COLO668 (cell line): ENCODE data around the gene SRP68.
"Not testable (repeated sequence)": the region's sequence is repeated elsewhere in the genome, so short reads cannot be mapped to it uniquely, and the experiment has no call there.

Source experiments
- DNase-seq: peaks from one replicate; lab custom pipeline; 2025; ENCODE audit not compliant: unreplicated experiment; lab: John Stamatoyannopoulos, UW

SRP68 gene

GRCh38 chr17:76089680-76090516 lies 17.6 kb upstream of the SRP68 start:
- DNase-seq = no peak

- no peak for DNase-seq
Measured at GRCh38 chr17:76088868-76089576, 16.7 kb upstream of the SRP68 start.

DNA sequence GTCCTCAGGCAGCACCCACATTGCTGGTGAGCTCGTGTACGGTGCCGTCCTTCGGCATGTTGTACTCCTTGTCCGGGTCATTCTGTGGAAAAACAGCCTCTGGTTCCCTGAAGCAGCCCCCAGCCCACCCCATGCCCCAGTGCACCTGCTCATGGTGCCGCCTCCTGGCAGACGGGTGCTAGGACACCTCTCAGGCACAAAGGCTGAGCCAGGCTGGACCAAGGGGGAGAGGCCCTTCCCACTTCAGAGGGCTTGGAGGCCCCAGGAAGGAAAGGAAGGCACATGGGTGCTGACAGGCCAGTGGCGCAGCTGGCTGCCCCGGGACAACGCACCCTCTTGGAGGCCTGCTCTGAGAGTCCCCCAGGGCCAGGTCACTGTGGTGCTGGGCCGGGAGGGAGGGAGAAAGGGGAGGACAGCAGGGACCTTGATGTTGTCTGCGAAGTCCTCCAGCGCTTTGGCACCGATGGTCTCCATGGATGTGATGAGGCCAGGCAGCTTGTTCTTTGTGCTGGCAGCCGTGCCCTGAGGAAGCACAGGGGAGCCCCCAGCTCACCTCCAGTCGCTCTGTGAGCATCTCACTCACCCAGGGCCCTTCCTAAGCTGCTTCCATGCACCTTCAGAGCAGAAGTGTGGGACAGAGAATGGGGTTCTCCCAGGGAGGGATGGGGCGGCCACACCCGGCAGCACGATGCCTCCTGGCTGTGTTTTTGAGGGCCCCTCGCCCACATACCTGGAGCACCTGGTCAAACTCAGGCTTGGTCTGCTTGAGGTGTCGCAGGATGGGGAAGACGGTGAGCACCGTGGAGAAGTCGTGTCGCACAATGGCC lies 15.9 kb upstream of the SRP68 start:
- no peak for DNase-seq

GRCh38 chr17:76087531-76087930 lies 15.2 kb upstream of the SRP68 start:
- no peak for DNase-seq

- no peak for DNase-seq
Measured at GRCh38 chr17:76086384-76086783, 14.1 kb upstream of the SRP68 start.

GRCh38 chr17:76085731-76086366 lies 13.5 kb upstream of the SRP68 start:
- no peak for DNase-seq

DNA sequence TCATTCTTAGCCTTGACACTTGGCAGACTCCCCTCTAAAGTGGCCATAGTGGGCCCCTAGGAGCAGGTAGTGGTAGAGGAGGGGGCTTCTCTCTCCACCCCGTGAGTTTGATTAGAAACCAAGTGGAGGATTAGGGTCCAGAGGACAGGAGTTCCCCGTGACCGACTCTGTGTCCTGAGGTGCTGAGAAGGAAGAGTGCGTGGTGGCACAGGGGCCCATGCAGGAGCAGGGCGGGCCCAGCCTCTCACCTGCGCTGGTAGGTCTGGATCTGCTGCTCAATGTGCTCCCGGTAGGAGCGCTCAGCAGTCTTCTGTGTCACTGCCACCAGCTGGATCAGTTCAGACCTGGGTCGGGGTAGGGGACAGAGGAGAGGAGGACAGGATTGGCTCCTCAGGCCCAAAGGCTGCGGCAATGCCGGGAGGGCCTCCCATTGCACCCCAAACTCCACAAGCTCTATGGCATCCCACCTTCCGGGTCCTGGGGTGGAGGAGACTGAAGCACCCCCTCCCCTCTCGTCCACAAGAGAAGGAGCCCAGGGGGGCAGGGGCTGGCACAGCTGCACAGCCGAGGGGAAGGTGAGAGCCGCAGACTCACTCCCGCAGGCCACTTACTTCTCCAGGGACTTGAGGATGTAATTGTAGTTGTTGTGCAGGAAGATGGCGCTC lies 12.9 kb upstream of the SRP68 start:
- DNase-seq = no peak

- DNase-seq = no peak
Measured at GRCh38 chr17:76083536-76084182, 11.3 kb upstream of the SRP68 start.

DNA sequence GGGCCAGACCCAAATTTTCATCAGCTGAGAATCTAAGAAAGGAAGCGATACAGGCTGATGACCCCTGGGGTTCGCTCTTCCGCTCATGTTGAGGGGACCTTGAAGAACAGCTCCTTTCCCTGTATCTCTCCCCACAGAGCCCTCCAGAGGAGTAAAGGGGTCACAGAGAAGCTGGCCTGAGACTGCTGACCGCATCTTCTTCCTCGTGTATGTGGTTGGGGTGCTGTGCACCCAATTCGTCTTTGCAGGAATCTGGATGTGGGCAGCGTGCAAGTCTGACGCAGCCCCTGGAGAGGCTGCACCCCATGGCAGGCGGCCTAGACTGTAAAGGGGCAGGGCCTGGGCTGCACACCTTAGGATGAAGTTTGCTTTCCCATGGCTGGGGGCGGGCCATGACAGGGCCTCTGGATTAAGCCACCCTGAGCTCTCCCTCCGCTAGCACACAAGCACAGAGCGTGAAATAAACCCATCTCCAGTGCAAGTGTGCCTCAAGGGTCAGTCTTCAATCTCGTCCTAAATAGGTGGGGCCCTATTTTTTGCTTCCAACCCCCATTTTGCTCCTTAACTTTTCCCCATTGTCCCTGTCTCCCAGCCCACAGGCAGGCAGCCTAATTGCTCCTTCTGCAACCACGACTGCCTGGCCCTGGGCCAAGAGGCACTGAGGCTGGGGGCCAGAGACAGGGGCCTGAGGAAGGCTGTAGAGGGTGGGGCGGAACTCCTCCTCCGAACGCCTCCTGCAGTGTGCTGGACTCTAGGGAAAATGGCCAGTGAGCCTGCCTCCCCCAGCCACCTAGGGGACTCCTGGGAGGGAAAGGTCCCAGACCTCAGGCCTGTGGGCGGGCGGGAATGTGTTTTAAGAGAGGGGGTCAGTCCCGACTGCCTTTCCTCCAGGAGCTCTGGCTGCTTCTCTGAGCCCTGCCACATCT lies 10.3 kb upstream of the SRP68 start:
- DNase-seq = no peak

GRCh38 chr17:76081295-76082210 lies 9.2 kb upstream of the SRP68 start:
- no peak for DNase-seq

DNA sequence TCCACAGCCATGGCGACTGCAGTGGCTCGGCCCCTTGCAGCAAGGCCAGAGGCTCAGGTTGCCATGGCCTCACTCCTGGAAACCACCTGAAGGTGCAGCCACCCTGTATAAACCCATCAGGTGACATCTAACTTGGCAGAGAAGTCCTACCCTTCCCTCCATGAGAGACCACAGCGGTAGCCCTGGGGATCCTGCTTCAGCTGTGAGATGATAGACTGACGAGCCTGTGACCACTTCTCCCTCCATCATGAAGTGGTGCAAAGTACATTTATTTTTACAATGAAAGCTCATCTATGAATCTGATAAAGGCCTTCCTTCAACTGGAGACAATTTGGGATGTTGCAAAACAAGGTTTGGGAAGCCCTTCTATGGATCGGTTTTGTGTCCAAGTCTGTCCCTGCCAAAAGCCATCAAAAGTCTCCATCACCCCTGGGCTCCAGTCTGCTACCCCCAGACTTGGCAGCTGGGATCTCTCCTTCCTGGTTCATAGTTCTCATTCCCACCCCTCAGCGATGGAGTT lies 8.5 kb upstream of the SRP68 start:
- no peak for DNase-seq

- peak; percentile 16 for DNase-seq
Measured at GRCh38 chr17:76079956-76080767, 7.8 kb upstream of the SRP68 start.

- peak; percentile 15 for DNase-seq
Measured at GRCh38 chr17:76079535-76079955, 7.2 kb upstream of the SRP68 start.

DNA sequence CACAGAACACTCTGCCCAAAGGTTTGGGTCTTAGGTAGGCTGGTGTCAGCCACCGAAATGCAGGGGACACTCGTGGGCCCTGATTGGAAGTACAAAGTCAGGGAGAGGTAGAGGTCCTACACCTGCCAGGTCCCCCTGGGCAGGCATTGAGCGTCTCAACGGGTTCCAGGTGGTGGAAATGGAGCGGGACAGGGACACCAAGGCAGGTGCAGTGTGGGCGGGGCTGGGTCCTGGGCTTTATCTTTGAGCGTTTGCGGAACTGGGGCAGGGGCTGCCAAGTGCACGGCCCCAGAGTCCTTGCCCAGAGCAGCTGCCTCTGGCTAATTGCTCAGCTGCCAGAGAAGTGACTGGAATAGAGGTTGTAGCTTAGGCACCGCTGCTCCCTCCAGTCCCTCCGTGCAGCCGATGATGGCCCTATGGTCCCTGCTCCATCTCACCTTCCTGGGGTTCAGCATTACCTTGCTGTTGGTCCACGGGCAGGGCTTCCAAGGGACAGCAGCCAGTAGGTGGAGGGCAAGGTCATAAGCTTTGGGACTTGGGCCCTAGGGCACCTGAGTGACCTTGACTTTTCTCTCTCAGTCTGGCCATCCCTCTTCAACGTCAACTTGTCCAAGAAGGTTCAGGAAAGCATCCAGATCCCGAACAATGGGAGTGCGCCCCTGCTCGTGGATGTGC lies 6.7 kb upstream of the SRP68 start, which contains the start of gene ZACN:
ZACN (plus strand) TSS at position 323 of the 675 bp plus-strand sequence; CDS start at position 406, 83 bp downstream.
- peak; percentile 86 for DNase-seq

DNA sequence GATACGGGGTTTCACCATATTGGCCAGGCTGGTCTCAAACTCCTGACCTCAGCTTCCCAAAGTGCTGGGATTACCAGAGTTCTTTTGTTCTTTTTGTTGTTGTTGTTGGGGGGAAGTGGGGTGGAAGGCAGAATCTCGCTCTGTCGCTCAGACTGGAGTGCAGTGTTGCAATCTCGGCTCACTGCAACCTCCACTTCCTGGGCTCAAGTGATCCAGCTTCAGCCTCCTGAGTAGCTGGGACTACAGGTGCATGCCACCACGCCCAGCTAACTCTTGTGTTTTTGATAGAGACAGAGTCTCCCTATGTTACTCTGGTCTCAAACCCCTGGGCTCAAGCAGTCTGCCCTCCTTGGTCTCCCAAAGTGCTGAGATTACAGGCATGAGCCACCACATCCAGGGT lies 6.1 kb upstream of the SRP68 start:
- DNase-seq = not testable (repeated sequence)

GRCh38 chr17:76077584-76078110 lies 5.3 kb upstream of the SRP68 start:
- peak; percentile 33 for DNase-seq
